ENCODE measurements around the gene KCNK3.

DNA sequence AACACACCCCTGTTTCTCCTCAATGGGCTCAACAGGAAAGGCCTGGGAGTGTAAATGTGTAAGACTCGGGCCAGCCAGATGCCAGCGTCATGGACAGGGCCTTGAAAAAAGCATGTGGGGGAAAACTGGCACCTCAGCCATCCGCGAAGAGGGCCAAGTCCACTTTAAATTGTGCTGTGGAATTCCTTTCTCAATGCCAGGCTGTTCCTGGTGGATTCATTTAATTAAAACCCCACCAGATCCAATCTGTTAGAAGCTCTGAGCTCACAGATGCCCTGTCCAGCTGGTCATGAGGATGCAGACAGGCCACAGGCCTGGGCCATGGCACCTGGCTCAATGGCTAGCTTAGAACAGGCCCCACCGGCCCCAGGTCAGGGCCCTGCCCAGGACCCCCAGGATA, 24.8 kb downstream of the KCNK3 start:
- TF ChIP-seq, protein P1, sequence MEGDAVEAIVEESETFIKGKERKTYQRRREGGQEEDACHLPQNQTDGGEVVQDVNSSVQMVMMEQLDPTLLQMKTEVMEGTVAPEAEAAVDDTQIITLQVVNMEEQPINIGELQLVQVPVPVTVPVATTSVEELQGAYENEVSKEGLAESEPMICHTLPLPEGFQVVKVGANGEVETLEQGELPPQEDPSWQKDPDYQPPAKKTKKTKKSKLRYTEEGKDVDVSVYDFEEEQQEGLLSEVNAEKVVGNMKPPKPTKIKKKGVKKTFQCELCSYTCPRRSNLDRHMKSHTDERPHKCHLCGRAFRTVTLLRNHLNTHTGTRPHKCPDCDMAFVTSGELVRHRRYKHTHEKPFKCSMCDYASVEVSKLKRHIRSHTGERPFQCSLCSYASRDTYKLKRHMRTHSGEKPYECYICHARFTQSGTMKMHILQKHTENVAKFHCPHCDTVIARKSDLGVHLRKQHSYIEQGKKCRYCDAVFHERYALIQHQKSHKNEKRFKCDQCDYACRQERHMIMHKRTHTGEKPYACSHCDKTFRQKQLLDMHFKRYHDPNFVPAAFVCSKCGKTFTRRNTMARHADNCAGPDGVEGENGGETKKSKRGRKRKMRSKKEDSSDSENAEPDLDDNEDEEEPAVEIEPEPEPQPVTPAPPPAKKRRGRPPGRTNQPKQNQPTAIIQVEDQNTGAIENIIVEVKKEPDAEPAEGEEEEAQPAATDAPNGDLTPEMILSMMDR (conservative IDR thresholded peaks at IDR 0.05 in 1 of 2, IDR thresholded peaks at IDR 0.05 in 1 of 2; ENCODE audit: low read depth in 1 of 2, low read length in 2 of 2): no peak
- no peak for TF ChIP-seq EZH2 (IDR thresholded peaks at IDR 0.05; ENCODE audit: low read length, missing control alignments)
